Loucy (cell line): Measurements from ENCODE around the gene LYZL4.

Experiments used
- H2AFZ ChIP-seq: fragments of 200-600 bp; sonication (generic); 2 replicates; pipeline ENCODE4 v1.6.0; 2016; ENCODE audit warnings: antibody characterized with exemption, mild to moderate bottlenecking, low read length, moderate library complexity
- H3F3A ChIP-seq: fragments of 200-600 bp; 2 replicates; pipeline ENCODE4 v1.6.0; 2016; ENCODE audit warnings: antibody characterized with exemption, low read depth, mild to moderate bottlenecking
- H3K27me3 ChIP-seq: fragments of 200-600 bp; sonication (generic); 2 replicates; pipeline ENCODE4 v1.6.1; 2014; ENCODE audit warnings: low read length, mild to moderate bottlenecking; ENCODE audit not compliant: insufficient read depth, poor library complexity, severe bottlenecking
- H3K36me3 ChIP-seq: fragments of 200-600 bp; sonication (generic); 2 replicates; pipeline ENCODE4 v1.6.1; 2016; ENCODE audit warnings: low read length; ENCODE audit not compliant: insufficient read depth
- H3K4me1 ChIP-seq: fragments of 200-600 bp; sonication (generic); 2 replicates; pipeline ENCODE4 v1.5.1; 2014; ENCODE audit warnings: low read length, mild to moderate bottlenecking; ENCODE audit not compliant: insufficient read depth, poor library complexity, severe bottlenecking
- H3K4me2 ChIP-seq: fragments of 200-600 bp; sonication (generic); 2 replicates; pipeline ENCODE4 v1.6.0; 2014; ENCODE audit warnings: antibody characterized with exemption, low read length, low read depth, mild to moderate bottlenecking; ENCODE audit not compliant: poor library complexity, severe bottlenecking
- H3K4me3 ChIP-seq: fragments of 200-600 bp; sonication (generic); 2 replicates; pipeline ENCODE4 v1.5.1; 2014; ENCODE audit warnings: low read length, mild to moderate bottlenecking, mixed read lengths; ENCODE audit not compliant: poor library complexity, severe bottlenecking
- H3K79me2 ChIP-seq: fragments of 200-600 bp; sonication (generic); 2 replicates; pipeline ENCODE4 v1.6.1; 2014; ENCODE audit warnings: low read length; ENCODE audit not compliant: insufficient read depth
- H3K9ac ChIP-seq: fragments of 200-600 bp; sonication (generic); 2 replicates; pipeline ENCODE4 v1.6.0; 2014; ENCODE audit warnings: mild to moderate bottlenecking, low read depth, low read length, moderate library complexity; ENCODE audit not compliant: poor library complexity, severe bottlenecking
- H3K9me2 ChIP-seq: fragments of 200-600 bp; sonication (generic); replicated peaks from 2 replicates; pipeline ENCODE4 v1.6.1; 2016; ENCODE audit warnings: low read depth, low read length, mixed read lengths
- H3K9me3 ChIP-seq: fragments of 200-600 bp; sonication (generic); 2 replicates; pipeline ENCODE4 v1.6.1; 2014; ENCODE audit warnings: mild to moderate bottlenecking, antibody characterized with exemption, low read length, low read depth; ENCODE audit not compliant: insufficient read depth
- H4K20me1 ChIP-seq: fragments of 200-600 bp; sonication (generic); 2 replicates; pipeline ENCODE4 v1.6.0; 2014; ENCODE audit warnings: antibody characterized with exemption, low read length, mild to moderate bottlenecking; ENCODE audit not compliant: insufficient read depth, poor library complexity, severe bottlenecking
- EZH2phosphoT487 ChIP-seq: fragments of 200-600 bp; IDR thresholded peaks from 2 replicates; pipeline ENCODE4 v1.6.1; 2018; ENCODE audit warnings: antibody characterized with exemption, mild to moderate bottlenecking, moderate library complexity, borderline replicate concordance
- TF ChIP-seq, protein P1 (sequence below): fragments of 200-600 bp; sonication (generic); conservative IDR thresholded peaks from 2 replicates; pipeline ENCODE4 v1.5.1; 2014; ENCODE audit warnings: mild to moderate bottlenecking, antibody characterized with exemption, low read length

LYZL4 gene

DNA sequence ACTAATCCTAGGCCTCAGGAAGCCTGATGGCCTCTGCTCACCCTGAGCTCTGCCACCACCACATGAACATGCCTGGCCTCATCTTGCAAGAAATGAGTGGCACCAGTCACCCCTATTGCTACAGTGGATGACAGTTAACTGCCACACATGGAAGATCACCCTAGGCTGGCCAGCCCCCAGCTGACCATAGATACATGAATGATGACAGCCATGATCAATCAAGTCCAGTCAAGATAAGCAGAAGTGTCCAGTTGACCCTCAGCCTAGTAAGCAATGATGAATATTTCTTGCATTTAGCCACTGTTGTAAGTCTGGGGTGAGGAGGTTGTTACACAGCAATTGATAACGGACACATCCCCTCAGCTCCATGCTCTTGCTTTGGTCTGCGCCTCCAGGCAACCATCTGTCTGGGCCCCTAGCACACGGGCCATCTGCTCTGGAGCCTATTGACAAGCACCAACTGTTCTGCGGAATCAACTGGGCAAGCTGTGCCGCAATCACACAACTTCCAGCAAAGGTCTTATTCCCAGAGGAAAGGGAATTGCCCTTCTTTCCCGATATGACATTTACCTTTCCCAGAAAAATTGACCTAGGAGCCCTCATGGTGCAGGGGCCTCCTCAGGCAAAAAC, 2.2 kb upstream of the LYZL4 start:
- Histone ChIP-seq H3K9me3 (no peaks in the 10 kb centered on the region), H3K27me3 (peaks cover 6% of the 10 kb centered on the region), H2AFZ (no peak overlapping the region), H4K20me1 (no peaks in the 10 kb centered on the region), H3K9ac (no peak overlapping the region), H3K79me2 (no peaks in the 10 kb centered on the region), H3K4me3 (no peak overlapping the region), H3K4me2 (no peak overlapping the region), H3F3A (no peaks in the 10 kb centered on the region), H3K36me3 (no peaks in the 10 kb centered on the region), H3K9me2 (no peaks in the 10 kb centered on the region), H3K4me1 (no peaks in the 10 kb centered on the region)
- TF ChIP-seq EZH2phosphoT487, result no peak
- TF ChIP-seq, protein P1, sequence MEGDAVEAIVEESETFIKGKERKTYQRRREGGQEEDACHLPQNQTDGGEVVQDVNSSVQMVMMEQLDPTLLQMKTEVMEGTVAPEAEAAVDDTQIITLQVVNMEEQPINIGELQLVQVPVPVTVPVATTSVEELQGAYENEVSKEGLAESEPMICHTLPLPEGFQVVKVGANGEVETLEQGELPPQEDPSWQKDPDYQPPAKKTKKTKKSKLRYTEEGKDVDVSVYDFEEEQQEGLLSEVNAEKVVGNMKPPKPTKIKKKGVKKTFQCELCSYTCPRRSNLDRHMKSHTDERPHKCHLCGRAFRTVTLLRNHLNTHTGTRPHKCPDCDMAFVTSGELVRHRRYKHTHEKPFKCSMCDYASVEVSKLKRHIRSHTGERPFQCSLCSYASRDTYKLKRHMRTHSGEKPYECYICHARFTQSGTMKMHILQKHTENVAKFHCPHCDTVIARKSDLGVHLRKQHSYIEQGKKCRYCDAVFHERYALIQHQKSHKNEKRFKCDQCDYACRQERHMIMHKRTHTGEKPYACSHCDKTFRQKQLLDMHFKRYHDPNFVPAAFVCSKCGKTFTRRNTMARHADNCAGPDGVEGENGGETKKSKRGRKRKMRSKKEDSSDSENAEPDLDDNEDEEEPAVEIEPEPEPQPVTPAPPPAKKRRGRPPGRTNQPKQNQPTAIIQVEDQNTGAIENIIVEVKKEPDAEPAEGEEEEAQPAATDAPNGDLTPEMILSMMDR, result no peak

DNA sequence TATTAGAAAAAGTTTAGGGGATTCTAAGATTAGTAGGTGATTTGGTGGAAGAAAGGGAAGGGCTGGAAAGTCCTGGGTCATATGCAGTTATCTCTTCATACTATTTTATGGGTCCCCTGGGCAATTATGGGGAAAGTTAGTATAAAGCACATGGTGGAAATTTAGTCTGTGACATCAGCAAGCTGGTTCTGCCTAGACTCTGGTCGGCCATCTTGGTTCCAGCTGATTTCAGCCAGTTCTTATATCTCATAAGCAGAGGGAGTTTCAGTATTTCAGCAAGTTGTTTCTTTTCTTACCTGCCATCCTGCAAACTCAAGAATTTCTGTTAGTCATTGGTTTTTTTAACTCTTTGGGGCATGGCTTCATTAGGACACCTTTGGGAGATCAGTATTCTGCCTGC, 1.0 kb upstream of the LYZL4 start:
- Histone ChIP-seq H3K4me1 (no peaks in the 10 kb centered on the region), H3K9me3 (no peaks in the 10 kb centered on the region), H3F3A (no peaks in the 10 kb centered on the region), H3K79me2 (no peaks in the 10 kb centered on the region), H3K4me2 (no peak overlapping the region), H3K36me3 (no peaks in the 10 kb centered on the region), H2AFZ (no peak overlapping the region), H3K9me2 (no peaks in the 10 kb centered on the region), H3K27me3 (peaks cover 6% of the 10 kb centered on the region), H3K9ac (no peak overlapping the region), H4K20me1 (no peaks in the 10 kb centered on the region), H3K4me3 (no peak overlapping the region)
- TF ChIP-seq, protein P1, result no peak
- no peak for TF ChIP-seq EZH2phosphoT487

- H3K79me2 ChIP-seq, result no peaks in the 10 kb centered on the region
- no peak overlapping the region for H3K9ac ChIP-seq
- H3K36me3 ChIP-seq, result no peaks in the 10 kb centered on the region
- TF ChIP-seq, protein P1, result no peak
- no peak for TF ChIP-seq EZH2phosphoT487
- H3K4me3 ChIP-seq, result no peak overlapping the region
- no peaks in the 10 kb centered on the region for H4K20me1 ChIP-seq
- H3K4me2 ChIP-seq, result no peak overlapping the region
- H3K9me2 ChIP-seq, result no peaks in the 10 kb centered on the region
- no peaks in the 10 kb centered on the region for H3K4me1 ChIP-seq
- no peaks in the 10 kb centered on the region for H3F3A ChIP-seq
- no peak overlapping the region for H2AFZ ChIP-seq
- no peaks in the 10 kb centered on the region for H3K9me3 ChIP-seq
- H3K27me3 ChIP-seq, result peaks cover 6% of the 10 kb centered on the region
Observed at GRCh38 chr3:42408156-42408555, 2.3 kb downstream of the LYZL4 start.
